Epithelial cell of alveolus of lung (primary cell): ENCODE results near the gene FERD3L. TPM values are rescaled to one million over a fixed set of nuclear protein-coding genes. Genes with fewer than 3 reads are reported as not detected.

ENCODE experiments used
- total RNA-seq: library from RNA; depleted of rRNA; stranded (reverse); fragments of >200 nt; gene quantifications from 2 replicates; pipeline ENCODE4 v1.2.1, GENCODE V29; 2015

FERD3L gene, protein sequence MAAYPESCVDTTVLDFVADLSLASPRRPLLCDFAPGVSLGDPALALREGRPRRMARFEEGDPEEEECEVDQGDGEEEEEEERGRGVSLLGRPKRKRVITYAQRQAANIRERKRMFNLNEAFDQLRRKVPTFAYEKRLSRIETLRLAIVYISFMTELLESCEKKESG
- total RNA-seq = not detected in 2 replicates

DNA sequence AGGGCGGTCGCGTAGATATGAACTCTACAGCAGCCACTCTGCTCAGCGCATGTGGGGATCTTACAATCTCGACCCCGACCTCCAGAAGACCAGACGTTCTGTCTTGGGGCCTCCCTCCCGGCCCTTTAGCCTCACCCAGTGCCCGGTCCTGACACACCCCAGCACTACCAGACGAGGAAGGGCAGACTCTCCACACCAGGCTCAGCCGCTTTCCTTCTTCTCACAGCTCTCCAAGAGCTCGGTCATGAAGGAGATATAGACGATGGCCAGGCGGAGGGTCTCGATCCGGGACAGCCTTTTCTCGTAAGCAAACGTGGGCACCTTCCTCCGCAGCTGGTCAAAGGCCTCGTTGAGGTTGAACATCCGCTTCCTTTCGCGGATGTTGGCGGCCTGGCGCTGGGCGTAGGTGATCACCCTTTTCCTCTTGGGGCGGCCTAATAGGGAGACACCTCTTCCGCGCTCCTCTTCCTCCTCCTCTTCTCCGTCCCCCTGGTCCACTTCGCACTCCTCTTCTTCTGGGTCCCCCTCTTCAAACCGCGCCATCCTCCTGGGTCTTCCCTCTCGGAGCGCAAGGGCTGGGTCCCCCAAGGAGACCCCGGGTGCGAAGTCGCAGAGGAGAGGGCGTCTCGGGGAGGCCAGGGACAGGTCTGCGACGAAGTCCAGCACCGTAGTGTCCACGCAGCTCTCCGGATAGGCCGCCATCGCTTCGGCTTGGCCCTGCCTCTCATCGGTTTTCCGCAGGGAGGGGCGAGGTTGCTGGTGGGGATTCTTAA lies at the start of gene FERD3L:
Gene FERD3L, minus strand, starts transcription at position 761 of the 773 bp plus-strand sequence. Its CDS starts 59 bp downstream, at position 702.

DNA sequence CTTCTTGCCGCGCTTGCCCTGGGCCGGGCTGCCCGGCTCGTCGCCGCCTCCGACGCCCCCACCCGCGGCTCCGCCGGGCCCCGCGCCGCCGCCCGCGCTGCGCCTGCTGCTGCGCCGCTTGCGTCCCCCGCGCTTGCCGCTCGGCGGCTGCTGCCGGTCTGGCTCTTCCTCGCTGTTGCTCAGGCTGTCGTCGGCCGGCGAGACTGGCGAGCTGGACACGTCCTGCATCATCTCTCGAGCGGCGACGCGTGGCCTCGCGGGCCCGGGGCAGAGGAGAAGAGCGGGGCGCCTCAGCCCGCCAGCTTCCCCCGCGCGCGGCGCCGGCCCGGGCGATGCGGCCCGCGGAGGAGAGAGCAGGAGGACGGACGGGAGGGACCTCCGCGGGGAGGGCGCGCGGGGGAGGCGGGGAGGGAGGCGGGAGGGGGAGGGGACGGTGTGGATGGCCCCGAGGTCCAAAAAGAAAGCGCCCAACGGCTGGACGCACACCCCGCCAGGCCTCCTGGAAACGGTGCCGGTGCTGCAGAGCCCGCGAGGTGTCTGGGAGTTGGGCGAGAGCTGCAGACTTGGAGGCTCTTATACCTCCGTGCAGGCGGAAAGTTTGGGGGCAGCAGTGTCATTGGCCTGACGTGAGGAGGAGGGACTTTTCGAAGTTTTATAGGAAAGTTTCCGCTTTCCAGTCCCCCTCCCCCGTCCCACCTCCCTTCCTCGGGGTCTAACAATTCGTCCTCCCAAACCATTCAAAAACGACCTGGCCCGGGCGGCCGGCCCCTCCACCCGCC lies 27.9 kb downstream of the FERD3L start, which contains the start of gene TWIST1:
Gene TWIST1, minus strand, starts transcription at position 546 of the 779 bp plus-strand sequence. Its CDS starts 315 bp downstream, at position 231.

Other genes with a start within 250 kb of the FERD3L start
- 14.5 and 19.9 TPM in 2 replicates for gene TWIST1, start 27.8 kb downstream of the FERD3L start, total RNA-seq